Measurements from ENCODE around the gene SLC25A21. TPM values are rescaled to one million over a fixed set of nuclear protein-coding genes. Genes with fewer than 3 reads are reported as not detected.

Gene SLC25A21
- total and polyA plus RNA-seq, 2 of the 13 experiments (the other 11 are each of a cell fraction or from before 2014, with no cell fraction given): 1.9 to 2.9 TPM

- no peak for DNase-seq (ENCODE audit: low spot score)
- Histone ChIP-seq H3K27ac (ENCODE audit: extremely low read length, insufficient read depth, low read length) (no peak overlapping the region), H3K4me1 (ENCODE audit: insufficient read depth, low read length) (no peaks in the 10 kb centered on the region), H3K9me3 (ENCODE audit: low read length) (no peaks in the 10 kb centered on the region), H3K9ac (ENCODE audit: insufficient read depth, low read depth, low read length) (no peak overlapping the region), H3K4me3 (replicated peaks in 1 of 3; ENCODE audit: insufficient read depth in 1 of 3, low read depth in 2 of 3, low read length in 3 of 3) (no peak overlapping the region), H3K36me3 (replicated peaks in 1 of 2; ENCODE audit: control insufficient read depth in 1 of 2, insufficient read depth in 2 of 2, low read length in 2 of 2) (no peaks in the 10 kb centered on the region), H2AFZ (ENCODE audit: low read length) (no peak overlapping the region), H4K20me1 (ENCODE audit: insufficient read depth, low read length) (no peaks in the 10 kb centered on the region), H3K79me2 (ENCODE audit: insufficient read depth, low read length) (no peaks in the 10 kb centered on the region), H3K27me3 (ENCODE audit: control insufficient read depth in 1 of 2, insufficient read depth in 2 of 2, low read length in 2 of 2) (no peaks in the 10 kb centered on the region), H3K4me2 (ENCODE audit: low read depth, low read length) (no peak overlapping the region)
- in situ Hi-C loops (cut with HindIII; ENCODE audit: extremely low pct_ligation_motif_present, low pct_unique_long_range_greater_than_20kb) (no loop called here), intact Hi-C loops (cut with micrococcal nuclease; ENCODE audit: unreplicated experiment) (no loop called here)
- 16% methylated on average over 4 of the region's 4 CpGs for WGBS (ENCODE audit: low lambda C conversion rate)
- ChIA-PET POLR2A (no interaction called here), CTCF (ENCODE audit: low intra/inter-chr PET ratio, low total read pairs) (no interaction called here)
- TF ChIP-seq TERF1 (CRISPR knock-in tag; IDR thresholded peaks at IDR 0.05): 0 out of 2 replicates have a peak, but pooled peaks have one; percentile 29
- no peak for TF ChIP-seq ZNF503 (CRISPR knock-in tag; IDR thresholded peaks at IDR 0.05)
- no peak for TF ChIP-seq CSRNP1 (CRISPR knock-in tag; IDR thresholded peaks at IDR 0.05)
- no peak for ATAC-seq
- FAIRE-seq: no peak
- no TSS peak for BruUV-seq (replicated peaks)
Measured at GRCh38 chr14:37063467-37064240, 108.8 kb downstream of the SLC25A21 start.
